Measurements from ENCODE around the gene FAM110D.

Gene FAM110D

GRCh38 chr1:26129778-26130177, 29.1 kb upstream of the FAM110D start:
- no peak for DNase-seq

GRCh38 chr1:26130695-26131094, 28.2 kb upstream of the FAM110D start:
- DNase-seq, result no peak

- no peak for DNase-seq
Observed at GRCh38 chr1:26132128-26132833, 26.6 kb upstream of the FAM110D start.

- no peak for DNase-seq
Observed at GRCh38 chr1:26132834-26133167, 26.1 kb upstream of the FAM110D start.

- no peak for DNase-seq
Observed at GRCh38 chr1:26134466-26134865, 24.4 kb upstream of the FAM110D start.

- no peak for DNase-seq
Observed at GRCh38 chr1:26138974-26139558, 19.8 kb upstream of the FAM110D start.

- no peak for DNase-seq
Observed at GRCh38 chr1:26142159-26142558, 16.7 kb upstream of the FAM110D start.

GRCh38 chr1:26145041-26145959, 13.6 kb upstream of the FAM110D start:
- peak; percentile 89 to 93 (median 90) for DNase-seq

- DNase-seq, result no peak
Observed at GRCh38 chr1:26145960-26146294, 13.0 kb upstream of the FAM110D start.

- no peak for DNase-seq
Observed at GRCh38 chr1:26148887-26149286, 10.0 kb upstream of the FAM110D start.

GRCh38 chr1:26153966-26154532, 4.8 kb upstream of the FAM110D start:
- peak; percentile 38 to 74 (median 64) for DNase-seq

- no peak for DNase-seq
Observed at GRCh38 chr1:26154750-26155149, 4.1 kb upstream of the FAM110D start.

- no peak for DNase-seq
Observed at GRCh38 chr1:26155370-26156284, 3.3 kb upstream of the FAM110D start.

- no peak for DNase-seq
Observed at GRCh38 chr1:26156285-26157038, 2.4 kb upstream of the FAM110D start.

- no peak for DNase-seq
Observed at GRCh38 chr1:26158271-26158907, 490 bp upstream of the FAM110D start.

- DNase-seq, result no peak
Observed at GRCh38 chr1:26159743-26160039, 812 bp downstream of the FAM110D start.

- no peak for DNase-seq
Observed at GRCh38 chr1:26160527-26161414, 1.9 kb downstream of the FAM110D start.

GRCh38 chr1:26161415-26162219, 2.7 kb downstream of the FAM110D start:
- DNase-seq, result peak; percentile 50 to 84 (median 64)

- no peak for DNase-seq
Observed at GRCh38 chr1:26162220-26162709, 3.4 kb downstream of the FAM110D start.

All from suppressor macrophage (primary cell).